Endothelial cell of umbilical vein (primary cell): ENCODE measurements around the gene SLC22A17. TPM values are rescaled to one million over a fixed set of nuclear protein-coding genes. Genes with fewer than 3 reads are reported as not detected.

ENCODE experiments used
- BruUV-seq: library from RNA; stranded (reverse); fragments of 400-500 nt; replicated peaks from 2 replicates; lab custom pipeline; 2021; lab: Mats Ljungman, UMichigan
- CTCF ChIA-PET: fragments of 300-600, 350-600 bp; sonication (Branson Sonifier 250); formaldehyde crosslinking; loops from one replicate; lab custom pipeline; 2021; ENCODE audit warnings: antibody characterized with exemption, inconsistent platforms; lab: Charles Lee
- POLR2A ChIA-PET: fragments of 300-600, 350-600 bp; sonication (Branson Sonifier 250); formaldehyde crosslinking; loops from one replicate; lab custom pipeline; 2021; ENCODE audit warnings: antibody characterized with exemption, inconsistent platforms; lab: Charles Lee
- DNase-seq: peaks from one replicate; pipeline ENCODE4 v3.0.0-alpha.2; 2011; ENCODE audit warnings: low read depth, low spot score
- FAIRE-seq: peaks from 2 replicates; lab custom pipeline; 2011; peaks lifted over from hg19 to GRCh38; lab: Jason Lieb, UNC
- H2AFZ ChIP-seq: 2 replicates; pipeline ENCODE4 v1.6.0; 2012; ENCODE audit warnings: low read depth, low read length, control low read depth, inconsistent platforms
- H3K27ac ChIP-seq: 2 replicates; pipeline ENCODE4 v1.5.1; 2011; ENCODE audit warnings: low read depth, mild to moderate bottlenecking, control low read depth, low read length, moderate library complexity; ENCODE audit not compliant: insufficient read depth
- H3K27me3 ChIP-seq, 2 experiments: 2 replicates each; pipeline versions ENCODE4 v1.6.0 to v1.6.1; 2011; ENCODE audit warnings: low read length in 2 of 2, mixed read lengths in 1 of 2; ENCODE audit not compliant: control insufficient read depth in 2 of 2, insufficient read depth in 2 of 2
- H3K36me3 ChIP-seq, 2 experiments: 2 replicates in 1 of 2; 3 replicates in 1 of 2; pipeline ENCODE4 v1.5.1; 2011; ENCODE audit warnings: low read length in 2 of 2, mild to moderate bottlenecking in 1 of 2, moderate library complexity in 1 of 2; ENCODE audit not compliant: control insufficient read depth in 2 of 2, insufficient read depth in 2 of 2; ENCODE audit errors: extremely low read depth in 1 of 2
- H3K4me1 ChIP-seq: 3 replicates; pipeline ENCODE4 v1.5.1; 2011; ENCODE audit warnings: mild to moderate bottlenecking, low read length; ENCODE audit not compliant: control insufficient read depth, insufficient read depth; ENCODE audit errors: extremely low read depth
- H3K4me2 ChIP-seq: 2 replicates; pipeline ENCODE4 v1.6.1; 2011; ENCODE audit warnings: low read length, control low read depth, mixed read lengths; ENCODE audit not compliant: insufficient read depth
- H3K4me3 ChIP-seq, 3 experiments: fragments of 200-600 bp in 1 of 3; sonication (generic), shearing (Covaris generic) in 1 of 3; replicated peaks in 1 of 3; 2 replicates each; pipeline ENCODE4 v1.5.1; 2011 to 2016; ENCODE audit warnings: control low read depth in 3 of 3, low read length in 3 of 3, mild to moderate bottlenecking in 2 of 3, inconsistent platforms in 1 of 3, low read depth in 1 of 3, moderate library complexity in 1 of 3; ENCODE audit not compliant: insufficient read depth in 1 of 3
- H3K79me2 ChIP-seq: 2 replicates; pipeline ENCODE4 v1.6.0; 2012; ENCODE audit warnings: low read length, inconsistent platforms; ENCODE audit not compliant: control insufficient read depth, insufficient read depth
- H3K9ac ChIP-seq: replicated peaks from 2 replicates; pipeline ENCODE3; 2011; ENCODE audit warnings: low read length, control low read depth; ENCODE audit not compliant: insufficient read depth; ENCODE audit errors: extremely low read depth
- H3K9me1 ChIP-seq: replicated peaks from 3 replicates; pipeline ENCODE4 v1.6.0; 2011; ENCODE audit warnings: mild to moderate bottlenecking, low read length; ENCODE audit not compliant: control insufficient read depth, insufficient read depth; ENCODE audit errors: extremely low read depth
- H3K9me3 ChIP-seq: replicated peaks from 2 replicates; pipeline ENCODE4 v1.5.1; 2012; ENCODE audit warnings: low read length, inconsistent platforms; ENCODE audit not compliant: control insufficient read depth, insufficient read depth
- H4K20me1 ChIP-seq: replicated peaks from 2 replicates; pipeline ENCODE3; 2011; ENCODE audit warnings: mild to moderate bottlenecking, low read length; ENCODE audit not compliant: control insufficient read depth, insufficient read depth; ENCODE audit errors: extremely low read depth
- EZH2 ChIP-seq: IDR thresholded peaks from 2 replicates; pipeline ENCODE4 v1.6.1; 2012; ENCODE audit warnings: borderline replicate concordance, low read depth, mild to moderate bottlenecking, moderate library complexity, low read length, inconsistent platforms; ENCODE audit not compliant: severe bottlenecking
- FOS ChIP-seq: IDR thresholded peaks from 2 replicates; pipeline ENCODE4 v1.6.1; 2011; ENCODE audit warnings: mild to moderate bottlenecking, low read length, moderate library complexity, borderline replicate concordance; ENCODE audit not compliant: insufficient read depth
- GATA2 ChIP-seq: IDR thresholded peaks from 2 replicates; pipeline ENCODE4 v1.7.0; 2011; ENCODE audit warnings: low read depth, mild to moderate bottlenecking, moderate library complexity, mixed read lengths, low read length; ENCODE audit not compliant: insufficient read length, insufficient read depth
- JUN ChIP-seq: IDR thresholded peaks from 2 replicates; pipeline ENCODE4 v1.6.1; 2011; ENCODE audit warnings: borderline replicate concordance, low read depth; ENCODE audit not compliant: insufficient read length, insufficient read depth
- MYC ChIP-seq: IDR thresholded peaks from one replicate; pipeline ENCODE4 v1.6.1; 2011; ENCODE audit warnings: mild to moderate bottlenecking, low read depth, low read length
- POLR2A ChIP-seq: IDR thresholded peaks from 2 replicates; pipeline ENCODE4 v1.6.1; 2012; ENCODE audit warnings: low read depth, mild to moderate bottlenecking, control low read depth, low read length
- POLR2AphosphoS5 ChIP-seq: IDR thresholded peaks from 2 replicates; pipeline ENCODE4 v1.6.1; 2012; ENCODE audit warnings: low read depth, mild to moderate bottlenecking, control low read depth, low read length, moderate library complexity; ENCODE audit not compliant: insufficient read depth
- dilution Hi-C: fragments of 300-500 bp; cut with MboI; formaldehyde crosslinking; loops from one replicate; pipeline ENCODE4 v1.15.0; 2019; ENCODE audit warnings: low sequenced_read_pairs; ENCODE audit not compliant: extremely low pct_ligation_motif_present
- intact Hi-C: fragments of 100-400 bp; cut with micrococcal nuclease; formaldehyde crosslinking; loops from one replicate; pipeline ENCODE4 v1.10.0; 2022
- polyA plus RNA-seq, 4 experiments: library from polyadenylated mRNA; depleted of rRNA in 3 of 4; stranded (reverse) in 3 of 4; unstranded in 1 of 4; fragments of >200 nt; gene quantifications; 2 replicates each; pipeline versions ENCODE4 v1.2.1 to v1.2.3, GENCODE V29; 2011 to 2012; ENCODE audit warnings: missing spikeins in 1 of 4
- total RNA-seq: library from RNA; stranded (reverse); gene quantifications from 2 replicates; pipeline ENCODE4 v1.2.3, GENCODE V29; 2021
- TF ChIP-seq, protein P1 (sequence below): IDR thresholded peaks from 2 replicates; pipeline ENCODE4 v1.6.1; 2011; ENCODE audit not compliant: insufficient read depth, insufficient read length
- TF ChIP-seq, protein P2 (sequence below), 2 donors: IDR thresholded peaks; 1 replicate in 1 of 2; 2 replicates in 1 of 2; pipeline ENCODE4 v1.5.1; 2011; ENCODE audit warnings: low read length in 2 of 2, mild to moderate bottlenecking in 2 of 2, moderate library complexity in 2 of 2, control low read depth in 1 of 2, inconsistent platforms in 1 of 2, low read depth in 1 of 2; ENCODE audit not compliant: insufficient read depth in 1 of 2; ENCODE audit errors: extremely low read depth in 1 of 2

The SLC22A17 gene
- total and polyA plus RNA-seq, 2 donors (not counting 3 experiments of a cell fraction or from before 2014, with no cell fraction given) = 2.9 to 4.6 TPM

DNA sequence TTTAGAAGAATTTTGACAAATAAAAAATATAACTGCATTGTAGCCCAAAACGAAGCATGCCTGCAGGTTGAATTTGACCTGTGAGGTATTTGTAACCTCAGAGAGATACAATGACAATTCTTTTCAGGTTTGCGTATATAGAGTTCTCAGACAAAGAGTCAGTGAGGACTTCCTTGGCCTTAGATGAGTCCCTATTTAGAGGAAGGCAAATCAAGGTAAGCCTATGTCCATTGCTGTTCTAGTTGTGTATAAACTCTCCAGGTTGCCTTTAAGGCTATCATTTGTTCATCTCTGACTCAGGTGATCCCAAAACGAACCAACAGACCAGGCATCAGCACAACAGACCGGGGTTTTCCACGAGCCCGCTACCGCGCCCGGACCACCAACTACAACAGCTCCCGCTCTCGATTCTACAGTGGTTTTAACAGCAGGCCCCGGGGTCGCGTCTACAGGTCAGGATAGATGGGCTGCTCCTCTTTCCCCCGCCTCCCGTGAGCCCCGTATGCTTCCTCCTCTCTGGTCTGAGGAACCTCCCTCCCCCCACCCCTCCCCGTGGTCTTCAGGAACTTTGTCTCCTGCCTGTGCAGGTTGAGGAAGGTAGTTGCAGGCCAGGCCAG is 28.7 kb downstream of the SLC22A17 start:
- Histone ChIP-seq H2AFZ (no peak overlapping the region), H3K27me3 (no peaks in the 10 kb centered on the region), H3K4me2 (no peak overlapping the region), H3K9me1 (no peaks in the 10 kb centered on the region), H3K4me3 (no peak overlapping the region), H4K20me1 (no peaks in the 10 kb centered on the region), H3K27ac (no peak overlapping the region), H3K9me3 (no peaks in the 10 kb centered on the region), H3K9ac (no peak overlapping the region), H3K79me2 (peaks cover 25% of the 10 kb centered on the region), H3K36me3 (peaks cover 12 to 15% of the 10 kb centered on the region in 2 experiments), H3K4me1 (peaks cover 16% of the 10 kb centered on the region)
- ChIA-PET POLR2A (interaction anchor here (0.7 kb wide), 1 partner anchor 17 kb away, joined by 6 read pairs; the partner anchor contains the start of gene BCL2L2), CTCF (interaction anchor here (5.0 kb wide), 1 partner anchor 57 kb away, joined by 48 read pairs; no protein-coding TSS in a partner anchor)
- intact Hi-C loops (no loop called here), dilution Hi-C loops (no loop called here)
- no TSS peak for BruUV-seq
- FAIRE-seq (no peak), DNase-seq (no peak)
- TF ChIP-seq FOS (no peak), MYC (no peak), POLR2AphosphoS5 (no peak), JUN (no peak), POLR2A (no peak), GATA2 (no peak), EZH2 (no peak)
- TF ChIP-seq, protein P1, sequence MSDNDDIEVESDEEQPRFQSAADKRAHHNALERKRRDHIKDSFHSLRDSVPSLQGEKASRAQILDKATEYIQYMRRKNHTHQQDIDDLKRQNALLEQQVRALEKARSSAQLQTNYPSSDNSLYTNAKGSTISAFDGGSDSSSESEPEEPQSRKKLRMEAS = no peak
- TF ChIP-seq, protein P2, sequence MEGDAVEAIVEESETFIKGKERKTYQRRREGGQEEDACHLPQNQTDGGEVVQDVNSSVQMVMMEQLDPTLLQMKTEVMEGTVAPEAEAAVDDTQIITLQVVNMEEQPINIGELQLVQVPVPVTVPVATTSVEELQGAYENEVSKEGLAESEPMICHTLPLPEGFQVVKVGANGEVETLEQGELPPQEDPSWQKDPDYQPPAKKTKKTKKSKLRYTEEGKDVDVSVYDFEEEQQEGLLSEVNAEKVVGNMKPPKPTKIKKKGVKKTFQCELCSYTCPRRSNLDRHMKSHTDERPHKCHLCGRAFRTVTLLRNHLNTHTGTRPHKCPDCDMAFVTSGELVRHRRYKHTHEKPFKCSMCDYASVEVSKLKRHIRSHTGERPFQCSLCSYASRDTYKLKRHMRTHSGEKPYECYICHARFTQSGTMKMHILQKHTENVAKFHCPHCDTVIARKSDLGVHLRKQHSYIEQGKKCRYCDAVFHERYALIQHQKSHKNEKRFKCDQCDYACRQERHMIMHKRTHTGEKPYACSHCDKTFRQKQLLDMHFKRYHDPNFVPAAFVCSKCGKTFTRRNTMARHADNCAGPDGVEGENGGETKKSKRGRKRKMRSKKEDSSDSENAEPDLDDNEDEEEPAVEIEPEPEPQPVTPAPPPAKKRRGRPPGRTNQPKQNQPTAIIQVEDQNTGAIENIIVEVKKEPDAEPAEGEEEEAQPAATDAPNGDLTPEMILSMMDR (IDR thresholded peaks at IDR 0.05; ENCODE audit: extremely low read depth in 1 of 2, insufficient read depth in 1 of 2, low read depth in 1 of 2, low read length in 2 of 2) = no peak
